GM23338 (cell line): ENCODE measurements around the gene EVX1. TPM values are rescaled to one million over a fixed set of nuclear protein-coding genes. Genes with fewer than 3 reads are reported as not detected.
A peak's percentile ranks its signal among the peaks of the same experiment; 100 is the strongest.

ENCODE experiments used
- ATAC-seq: fragments of 200-7000 bp; cut with Tn5 transposase; 3 replicates; pipeline ENCODE4 v1.9.1; 2020
- DNase-seq: peaks from one replicate; pipeline ENCODE4 v3.0.0-alpha.2; 2015; ENCODE audit warnings: low spot score
- H2AFZ ChIP-seq: fragments of 200-600 bp; sonication (generic); 2 replicates; pipeline ENCODE4 v1.8.0; 2016; ENCODE audit warnings: antibody characterized with exemption, mild to moderate bottlenecking, moderate library complexity
- H3F3A ChIP-seq: fragments of 200-600 bp; sonication (generic); replicated peaks from 2 replicates; pipeline ENCODE4 v1.8.0; 2017; ENCODE audit warnings: antibody characterized with exemption, mixed run types, low read depth
- H3K27ac ChIP-seq: fragments of 200-600 bp; sonication (generic); 2 replicates; pipeline ENCODE4 v1.6.1; 2016; ENCODE audit warnings: low read depth
- H3K27me3 ChIP-seq: fragments of 200-600 bp; sonication (generic); 2 replicates; pipeline ENCODE4 v1.8.0; 2016; ENCODE audit warnings: mild to moderate bottlenecking, mixed run types, moderate library complexity; ENCODE audit not compliant: insufficient read depth
- H3K36me3 ChIP-seq: fragments of 200-600 bp; sonication (generic); 2 replicates; pipeline ENCODE4 v1.8.0; 2016; ENCODE audit warnings: mild to moderate bottlenecking; ENCODE audit not compliant: insufficient read depth
- H3K4me1 ChIP-seq: fragments of 200-600 bp; sonication (generic); 2 replicates; pipeline ENCODE4 v1.8.0; 2016; ENCODE audit warnings: mild to moderate bottlenecking, moderate library complexity; ENCODE audit not compliant: insufficient read depth
- H3K4me2 ChIP-seq: fragments of 200-600 bp; sonication (generic); 2 replicates; pipeline ENCODE4 v1.7.1; 2017; ENCODE audit warnings: mixed run types
- H3K4me3 ChIP-seq: fragments of 200-600 bp; sonication (generic); 2 replicates; pipeline ENCODE4 v1.6.1; 2016; ENCODE audit warnings: mixed run types
- H3K79me2 ChIP-seq: fragments of 200-600 bp; sonication (generic); replicated peaks from 2 replicates; pipeline ENCODE4 v1.8.0; 2017; ENCODE audit warnings: mild to moderate bottlenecking; ENCODE audit not compliant: insufficient read depth
- H3K9me2 ChIP-seq: fragments of 200-600 bp; sonication (generic); 2 replicates; pipeline ENCODE4 v1.8.0; 2017; ENCODE audit not compliant: insufficient read depth
- H4K20me1 ChIP-seq: fragments of 200-600 bp; sonication (generic); replicated peaks from 2 replicates; pipeline ENCODE4 v1.8.0; 2017; ENCODE audit warnings: mild to moderate bottlenecking; ENCODE audit not compliant: insufficient read depth
- H3K27ac Mint-ChIP-seq: 2 replicates; pipeline ENCODE4 v1.8.0; 2020; ENCODE audit warnings: inconsistent platforms, mild to moderate bottlenecking, moderate library complexity, mixed read lengths
- H3K27me3 Mint-ChIP-seq: 3 replicates; pipeline ENCODE4 v1.8.0; 2022; ENCODE audit warnings: low read depth, mild to moderate bottlenecking, moderate library complexity, mixed read lengths, inconsistent platforms; ENCODE audit not compliant: insufficient read depth, poor library complexity
- H3K36me3 Mint-ChIP-seq: 3 replicates; pipeline ENCODE4 v1.8.0; 2021; ENCODE audit warnings: low read depth, mild to moderate bottlenecking, inconsistent platforms, moderate library complexity, mixed read lengths
- H3K4me1 Mint-ChIP-seq: 3 replicates; pipeline ENCODE4 v1.8.0; 2020; ENCODE audit warnings: mild to moderate bottlenecking, inconsistent platforms, mixed read lengths
- H3K4me3 Mint-ChIP-seq: 3 replicates; pipeline ENCODE4 v1.8.0; 2021; ENCODE audit warnings: moderate library complexity, mild to moderate bottlenecking, inconsistent platforms, mixed read lengths
- H3K9me3 Mint-ChIP-seq: 3 replicates; pipeline ENCODE4 v1.8.0; 2020; ENCODE audit warnings: moderate library complexity, mild to moderate bottlenecking, inconsistent platforms, mixed read lengths
- CREB1 ChIP-seq: fragments of 250-450 bp; sonication (Bioruptor Pico); IDR thresholded peaks from 2 replicates; pipeline ENCODE4 v1.5.0; 2020; ENCODE audit warnings: low read depth, mild to moderate bottlenecking, moderate library complexity
- EZH2 ChIP-seq: fragments of 200-600 bp; sonication (generic); IDR thresholded peaks from one replicate; pipeline ENCODE4 v1.8.0; 2017; ENCODE audit warnings: antibody characterized with exemption, mild to moderate bottlenecking, low read depth; ENCODE audit not compliant: unreplicated experiment
- EZH2phosphoT487 ChIP-seq: fragments of 200-600 bp; sonication (generic); IDR thresholded peaks from one replicate; pipeline ENCODE4 v1.8.1; 2018; ENCODE audit warnings: antibody characterized with exemption; ENCODE audit not compliant: unreplicated experiment
- ZNF114 ChIP-seq: fragments of 250-450 bp; sonication (Bioruptor Pico); IDR thresholded peaks from 2 replicates; pipeline ENCODE4 v1.5.0; 2020; ENCODE audit warnings: mild to moderate bottlenecking, moderate library complexity
- polyA plus RNA-seq: library from polyadenylated mRNA; unstranded; fragments of >200 nt; fragmentation: Nextera tagmentation; extraction: Ambion mirVana; gene quantifications from 2 replicates; pipeline ENCODE4 v1.2.1, GENCODE V29; 2016
- total RNA-seq: library from RNA; depleted of rRNA; stranded (reverse); fragments of >200 nt; shearing (Covaris generic); gene quantifications from 2 replicates; pipeline ENCODE4 v1.2.3, GENCODE V29; 2014
- TF ChIP-seq, protein P1 (sequence below): IDR thresholded peaks from 2 replicates; pipeline ENCODE4 v1.6.1; 2016; ENCODE audit warnings: antibody characterized with exemption
- TF ChIP-seq, protein P2 (sequence below), 2 experiments: fragments of 200-600 bp in 1 of 2; sonication (generic) in 1 of 2; conservative IDR thresholded peaks; 2 replicates each; pipeline versions ENCODE4 v1.5.1 to v1.6.1; 2016 to 2017; ENCODE audit warnings: antibody characterized with exemption in 2 of 2, low read depth in 2 of 2, mild to moderate bottlenecking in 2 of 2, moderate library complexity in 1 of 2

Gene EVX1
- total and polyA plus RNA-seq, 2 experiments from 2014 or later: not detected

DNA sequence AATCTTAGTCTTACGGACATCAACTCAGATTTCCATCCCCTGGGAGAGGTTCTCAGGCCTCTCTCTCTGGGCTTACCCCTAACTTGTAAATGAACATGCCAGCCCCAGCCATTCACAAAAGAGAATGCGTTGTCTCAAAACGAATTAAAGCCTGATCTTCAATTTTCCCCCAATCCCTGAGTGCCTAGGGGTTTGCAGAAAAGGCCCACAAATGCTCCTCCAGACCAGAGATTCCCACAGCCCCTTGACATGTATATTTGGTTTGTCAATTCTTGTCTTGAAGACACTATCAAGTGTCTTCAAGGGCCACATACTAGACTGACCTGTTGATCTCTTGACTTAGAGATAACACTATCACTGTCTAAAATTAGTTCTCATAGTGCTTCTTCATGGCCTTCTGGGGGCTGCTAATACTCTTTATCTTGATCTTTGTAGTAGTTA is 30.8 kb upstream of the EVX1 start:
- DNase-seq: no peak
- no peak for ATAC-seq
- H3K4me3 ChIP-seq: no peak overlapping the region
- no peaks in the 10 kb centered on the region for H3K79me2 ChIP-seq
- no peaks in the 10 kb centered on the region for H3K36me3 ChIP-seq
- H3K27ac Mint-ChIP-seq: no peak overlapping the region
- no peak overlapping the region for H3K4me3 Mint-ChIP-seq
- peaks cover 100% of the 10 kb centered on the region for H3K27me3 Mint-ChIP-seq
- H3K4me1 ChIP-seq: peaks cover 47% of the 10 kb centered on the region
- H3K27me3 ChIP-seq: peaks cover 100% of the 10 kb centered on the region
- no peaks in the 10 kb centered on the region; the same call in 2 of the 3 replicates for H3K9me3 Mint-ChIP-seq
- H3F3A ChIP-seq: peaks cover 41% of the 10 kb centered on the region
- H3K27ac ChIP-seq: no peak overlapping the region
- H3K4me2 ChIP-seq: no peak overlapping the region
- TF ChIP-seq, protein P1, sequence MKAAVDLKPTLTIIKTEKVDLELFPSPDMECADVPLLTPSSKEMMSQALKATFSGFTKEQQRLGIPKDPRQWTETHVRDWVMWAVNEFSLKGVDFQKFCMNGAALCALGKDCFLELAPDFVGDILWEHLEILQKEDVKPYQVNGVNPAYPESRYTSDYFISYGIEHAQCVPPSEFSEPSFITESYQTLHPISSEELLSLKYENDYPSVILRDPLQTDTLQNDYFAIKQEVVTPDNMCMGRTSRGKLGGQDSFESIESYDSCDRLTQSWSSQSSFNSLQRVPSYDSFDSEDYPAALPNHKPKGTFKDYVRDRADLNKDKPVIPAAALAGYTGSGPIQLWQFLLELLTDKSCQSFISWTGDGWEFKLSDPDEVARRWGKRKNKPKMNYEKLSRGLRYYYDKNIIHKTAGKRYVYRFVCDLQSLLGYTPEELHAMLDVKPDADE: no peak
- TF ChIP-seq EZH2: peak; percentile 23
- H2AFZ ChIP-seq: no peak overlapping the region
- H3K4me1 Mint-ChIP-seq: peaks cover 24% of the 10 kb centered on the region
- no peaks in the 10 kb centered on the region for H3K9me2 ChIP-seq
- no peaks in the 10 kb centered on the region for H3K36me3 Mint-ChIP-seq
- H4K20me1 ChIP-seq: peaks cover 44% of the 10 kb centered on the region

DNA sequence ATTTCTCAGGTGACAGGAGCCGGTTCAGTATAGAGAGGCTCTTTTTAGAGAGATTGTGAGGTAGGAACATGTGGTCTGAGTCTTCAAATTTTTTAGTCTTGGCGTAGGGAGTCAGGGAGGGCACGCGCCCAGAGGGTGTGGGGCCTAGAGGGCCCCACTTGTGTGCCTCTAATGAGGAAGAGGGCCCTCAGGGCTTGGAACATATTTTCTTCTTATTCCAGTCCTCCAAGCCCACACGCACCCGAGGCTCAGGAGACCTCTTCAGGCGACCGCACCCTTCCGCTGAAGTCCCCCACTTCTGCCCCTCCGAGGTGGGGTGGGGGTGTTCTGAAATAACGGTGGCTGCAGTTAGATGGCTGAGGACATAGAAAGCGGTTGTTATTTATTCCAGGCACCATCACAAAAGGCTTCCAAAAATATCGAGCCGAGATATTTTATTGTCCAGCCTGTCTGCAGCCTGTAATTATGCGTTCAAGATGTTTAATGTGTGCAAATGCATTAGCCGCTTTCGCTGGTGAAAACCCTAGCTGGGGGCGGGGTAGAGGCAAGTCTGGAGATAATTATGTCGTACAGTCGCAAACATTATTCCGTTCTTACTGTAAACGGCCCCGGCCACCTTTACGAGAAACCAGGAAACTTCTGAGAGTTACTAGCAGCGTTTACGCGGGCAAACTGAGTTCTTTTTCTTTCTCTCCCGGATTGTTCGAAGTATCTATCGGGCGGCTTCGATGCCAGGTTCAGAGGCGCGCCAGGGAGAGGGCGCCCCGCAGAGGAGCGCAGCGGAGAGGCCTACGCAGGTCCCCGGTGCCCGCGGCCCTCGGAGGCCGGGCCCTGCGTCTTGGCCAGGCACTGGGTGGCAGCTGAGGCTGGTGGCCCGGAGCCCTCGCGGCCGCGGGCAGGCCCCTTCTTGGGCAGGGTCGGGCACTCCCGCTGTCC is 29.8 kb upstream of the EVX1 start:
- Histone ChIP-seq H4K20me1 (peaks cover 44% of the 10 kb centered on the region), H3K36me3 (no peaks in the 10 kb centered on the region), H3K4me3 (peak overlapping the region; percentile 50), H3K27me3 (peaks cover 100% of the 10 kb centered on the region), H3K4me2 (peak overlapping the region; percentile 64), H3K27ac (no peak overlapping the region), H3K79me2 (no peaks in the 10 kb centered on the region), H2AFZ (0 out of 2 replicates have a peak overlapping the region, but pooled peaks have one; percentile 10), H3K9me2 (no peaks in the 10 kb centered on the region), H3K4me1 (peaks cover 47% of the 10 kb centered on the region), H3F3A (peaks cover 40% of the 10 kb centered on the region)
- H3K36me3 Mint-ChIP-seq: no peaks in the 10 kb centered on the region
- DNase-seq (peak; percentile 44), ATAC-seq (peak; percentile 13)
- H3K9me3 Mint-ChIP-seq: no peaks in the 10 kb centered on the region; the same call in 2 of the 3 replicates
- TF ChIP-seq ZNF114 (no peak), EZH2 (peak; percentile 96), CREB1 (no peak), EZH2phosphoT487 (peak; percentile 71)
- TF ChIP-seq, protein P2, sequence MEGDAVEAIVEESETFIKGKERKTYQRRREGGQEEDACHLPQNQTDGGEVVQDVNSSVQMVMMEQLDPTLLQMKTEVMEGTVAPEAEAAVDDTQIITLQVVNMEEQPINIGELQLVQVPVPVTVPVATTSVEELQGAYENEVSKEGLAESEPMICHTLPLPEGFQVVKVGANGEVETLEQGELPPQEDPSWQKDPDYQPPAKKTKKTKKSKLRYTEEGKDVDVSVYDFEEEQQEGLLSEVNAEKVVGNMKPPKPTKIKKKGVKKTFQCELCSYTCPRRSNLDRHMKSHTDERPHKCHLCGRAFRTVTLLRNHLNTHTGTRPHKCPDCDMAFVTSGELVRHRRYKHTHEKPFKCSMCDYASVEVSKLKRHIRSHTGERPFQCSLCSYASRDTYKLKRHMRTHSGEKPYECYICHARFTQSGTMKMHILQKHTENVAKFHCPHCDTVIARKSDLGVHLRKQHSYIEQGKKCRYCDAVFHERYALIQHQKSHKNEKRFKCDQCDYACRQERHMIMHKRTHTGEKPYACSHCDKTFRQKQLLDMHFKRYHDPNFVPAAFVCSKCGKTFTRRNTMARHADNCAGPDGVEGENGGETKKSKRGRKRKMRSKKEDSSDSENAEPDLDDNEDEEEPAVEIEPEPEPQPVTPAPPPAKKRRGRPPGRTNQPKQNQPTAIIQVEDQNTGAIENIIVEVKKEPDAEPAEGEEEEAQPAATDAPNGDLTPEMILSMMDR (conservative IDR thresholded peaks at IDR 0.05; ENCODE audit: low read depth in 2 of 2): no peak
- H3K4me1 Mint-ChIP-seq: peaks cover 24% of the 10 kb centered on the region
- H3K4me3 Mint-ChIP-seq: peak overlapping the region; percentile 23; the same call in 2 of the 3 replicates
- no peak overlapping the region for H3K27ac Mint-ChIP-seq
- peaks cover 100% of the 10 kb centered on the region for H3K27me3 Mint-ChIP-seq
